Right lobe of liver (tissue), 4 donors: ENCODE data around the gene RAET1L.

Source experiments
- CTCF ChIP-seq, 4 donors: fragments of 200-600 bp in 3 of 4; fragments of 450-650 bp in 1 of 4; IDR thresholded peaks; one replicate each; pipeline versions ENCODE4 v1.5.1 to v1.8.0; 2016 to 2022; ENCODE audit warnings: antibody characterized with exemption in 4 of 4, mild to moderate bottlenecking in 2 of 4
- POLR2A ChIP-seq: fragments of 450-650 bp; IDR thresholded peaks from one replicate; pipeline ENCODE4 v1.6.1; 2017; ENCODE audit warnings: antibody characterized with exemption, mild to moderate bottlenecking
- donor health status: DM: no; HTN: no; CAD: no.
- donor health status: DM: no; HTN: no; CAD: no.
- donor health status: DM: no; HTN: yes; CAD: no.

- TF ChIP-seq CTCF (IDR thresholded peaks at IDR 0.05) (no peak), POLR2A (no peak)
Measured at GRCh38 chr6:150008588-150008987, 16.7 kb downstream of the RAET1L start.
